Measurements from ENCODE around the gene C12orf57. TPM values are rescaled to one million over a fixed set of nuclear protein-coding genes. Genes with fewer than 3 reads are reported as not detected.

C12orf57 gene
- total and polyA plus RNA-seq, 9 of the 15 experiments (the other 6 are each of a cell fraction or from before 2014, with no cell fraction given), result 26.7 to 191 (median 107) TPM

GRCh38 chr12:6961695-6962284, 18.0 kb downstream of the C12orf57 start (continued):
- TF ChIP-seq RFX1 (IDR thresholded peaks at IDR 0.05) (no peak), CBX2 (IDR thresholded peaks at IDR 0.05; ENCODE audit: insufficient read depth, low read length, poor library complexity, severe bottlenecking) (no peak), HBP1 (CRISPR knock-in tag; IDR thresholded peaks at IDR 0.05) (no peak), ZSCAN29 (IDR thresholded peaks at IDR 0.05) (no peak), LARP7 (IDR thresholded peaks at IDR 0.05) (no peak), SMC3 (conservative IDR thresholded peaks at IDR 0.05; ENCODE audit: insufficient read depth, low read depth, low read length) (no peak), LEF1 (IDR thresholded peaks at IDR 0.05) (no peak), EZH2 (IDR thresholded peaks at IDR 0.05; ENCODE audit: borderline replicate concordance, low read depth, low read length) (no peak)
- TF ChIP-seq, protein P1, sequence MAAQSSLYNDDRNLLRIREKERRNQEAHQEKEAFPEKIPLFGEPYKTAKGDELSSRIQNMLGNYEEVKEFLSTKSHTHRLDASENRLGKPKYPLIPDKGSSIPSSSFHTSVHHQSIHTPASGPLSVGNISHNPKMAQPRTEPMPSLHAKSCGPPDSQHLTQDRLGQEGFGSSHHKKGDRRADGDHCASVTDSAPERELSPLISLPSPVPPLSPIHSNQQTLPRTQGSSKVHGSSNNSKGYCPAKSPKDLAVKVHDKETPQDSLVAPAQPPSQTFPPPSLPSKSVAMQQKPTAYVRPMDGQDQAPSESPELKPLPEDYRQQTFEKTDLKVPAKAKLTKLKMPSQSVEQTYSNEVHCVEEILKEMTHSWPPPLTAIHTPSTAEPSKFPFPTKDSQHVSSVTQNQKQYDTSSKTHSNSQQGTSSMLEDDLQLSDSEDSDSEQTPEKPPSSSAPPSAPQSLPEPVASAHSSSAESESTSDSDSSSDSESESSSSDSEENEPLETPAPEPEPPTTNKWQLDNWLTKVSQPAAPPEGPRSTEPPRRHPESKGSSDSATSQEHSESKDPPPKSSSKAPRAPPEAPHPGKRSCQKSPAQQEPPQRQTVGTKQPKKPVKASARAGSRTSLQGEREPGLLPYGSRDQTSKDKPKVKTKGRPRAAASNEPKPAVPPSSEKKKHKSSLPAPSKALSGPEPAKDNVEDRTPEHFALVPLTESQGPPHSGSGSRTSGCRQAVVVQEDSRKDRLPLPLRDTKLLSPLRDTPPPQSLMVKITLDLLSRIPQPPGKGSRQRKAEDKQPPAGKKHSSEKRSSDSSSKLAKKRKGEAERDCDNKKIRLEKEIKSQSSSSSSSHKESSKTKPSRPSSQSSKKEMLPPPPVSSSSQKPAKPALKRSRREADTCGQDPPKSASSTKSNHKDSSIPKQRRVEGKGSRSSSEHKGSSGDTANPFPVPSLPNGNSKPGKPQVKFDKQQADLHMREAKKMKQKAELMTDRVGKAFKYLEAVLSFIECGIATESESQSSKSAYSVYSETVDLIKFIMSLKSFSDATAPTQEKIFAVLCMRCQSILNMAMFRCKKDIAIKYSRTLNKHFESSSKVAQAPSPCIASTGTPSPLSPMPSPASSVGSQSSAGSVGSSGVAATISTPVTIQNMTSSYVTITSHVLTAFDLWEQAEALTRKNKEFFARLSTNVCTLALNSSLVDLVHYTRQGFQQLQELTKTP (IDR thresholded peaks at IDR 0.05; ENCODE audit: low read depth in 1 of 2, partially characterized antibody in 2 of 2), result peak in 1 of 2 experiments; percentile 39
- TF ChIP-seq, protein P2, sequence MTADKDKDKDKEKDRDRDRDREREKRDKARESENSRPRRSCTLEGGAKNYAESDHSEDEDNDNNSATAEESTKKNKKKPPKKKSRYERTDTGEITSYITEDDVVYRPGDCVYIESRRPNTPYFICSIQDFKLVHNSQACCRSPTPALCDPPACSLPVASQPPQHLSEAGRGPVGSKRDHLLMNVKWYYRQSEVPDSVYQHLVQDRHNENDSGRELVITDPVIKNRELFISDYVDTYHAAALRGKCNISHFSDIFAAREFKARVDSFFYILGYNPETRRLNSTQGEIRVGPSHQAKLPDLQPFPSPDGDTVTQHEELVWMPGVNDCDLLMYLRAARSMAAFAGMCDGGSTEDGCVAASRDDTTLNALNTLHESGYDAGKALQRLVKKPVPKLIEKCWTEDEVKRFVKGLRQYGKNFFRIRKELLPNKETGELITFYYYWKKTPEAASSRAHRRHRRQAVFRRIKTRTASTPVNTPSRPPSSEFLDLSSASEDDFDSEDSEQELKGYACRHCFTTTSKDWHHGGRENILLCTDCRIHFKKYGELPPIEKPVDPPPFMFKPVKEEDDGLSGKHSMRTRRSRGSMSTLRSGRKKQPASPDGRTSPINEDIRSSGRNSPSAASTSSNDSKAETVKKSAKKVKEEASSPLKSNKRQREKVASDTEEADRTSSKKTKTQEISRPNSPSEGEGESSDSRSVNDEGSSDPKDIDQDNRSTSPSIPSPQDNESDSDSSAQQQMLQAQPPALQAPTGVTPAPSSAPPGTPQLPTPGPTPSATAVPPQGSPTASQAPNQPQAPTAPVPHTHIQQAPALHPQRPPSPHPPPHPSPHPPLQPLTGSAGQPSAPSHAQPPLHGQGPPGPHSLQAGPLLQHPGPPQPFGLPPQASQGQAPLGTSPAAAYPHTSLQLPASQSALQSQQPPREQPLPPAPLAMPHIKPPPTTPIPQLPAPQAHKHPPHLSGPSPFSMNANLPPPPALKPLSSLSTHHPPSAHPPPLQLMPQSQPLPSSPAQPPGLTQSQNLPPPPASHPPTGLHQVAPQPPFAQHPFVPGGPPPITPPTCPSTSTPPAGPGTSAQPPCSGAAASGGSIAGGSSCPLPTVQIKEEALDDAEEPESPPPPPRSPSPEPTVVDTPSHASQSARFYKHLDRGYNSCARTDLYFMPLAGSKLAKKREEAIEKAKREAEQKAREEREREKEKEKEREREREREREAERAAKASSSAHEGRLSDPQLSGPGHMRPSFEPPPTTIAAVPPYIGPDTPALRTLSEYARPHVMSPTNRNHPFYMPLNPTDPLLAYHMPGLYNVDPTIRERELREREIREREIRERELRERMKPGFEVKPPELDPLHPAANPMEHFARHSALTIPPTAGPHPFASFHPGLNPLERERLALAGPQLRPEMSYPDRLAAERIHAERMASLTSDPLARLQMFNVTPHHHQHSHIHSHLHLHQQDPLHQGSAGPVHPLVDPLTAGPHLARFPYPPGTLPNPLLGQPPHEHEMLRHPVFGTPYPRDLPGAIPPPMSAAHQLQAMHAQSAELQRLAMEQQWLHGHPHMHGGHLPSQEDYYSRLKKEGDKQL (CRISPR knock-in tag; IDR thresholded peaks at IDR 0.05; ENCODE audit: borderline replicate concordance), result no peak
- TF ChIP-seq, protein P3, sequence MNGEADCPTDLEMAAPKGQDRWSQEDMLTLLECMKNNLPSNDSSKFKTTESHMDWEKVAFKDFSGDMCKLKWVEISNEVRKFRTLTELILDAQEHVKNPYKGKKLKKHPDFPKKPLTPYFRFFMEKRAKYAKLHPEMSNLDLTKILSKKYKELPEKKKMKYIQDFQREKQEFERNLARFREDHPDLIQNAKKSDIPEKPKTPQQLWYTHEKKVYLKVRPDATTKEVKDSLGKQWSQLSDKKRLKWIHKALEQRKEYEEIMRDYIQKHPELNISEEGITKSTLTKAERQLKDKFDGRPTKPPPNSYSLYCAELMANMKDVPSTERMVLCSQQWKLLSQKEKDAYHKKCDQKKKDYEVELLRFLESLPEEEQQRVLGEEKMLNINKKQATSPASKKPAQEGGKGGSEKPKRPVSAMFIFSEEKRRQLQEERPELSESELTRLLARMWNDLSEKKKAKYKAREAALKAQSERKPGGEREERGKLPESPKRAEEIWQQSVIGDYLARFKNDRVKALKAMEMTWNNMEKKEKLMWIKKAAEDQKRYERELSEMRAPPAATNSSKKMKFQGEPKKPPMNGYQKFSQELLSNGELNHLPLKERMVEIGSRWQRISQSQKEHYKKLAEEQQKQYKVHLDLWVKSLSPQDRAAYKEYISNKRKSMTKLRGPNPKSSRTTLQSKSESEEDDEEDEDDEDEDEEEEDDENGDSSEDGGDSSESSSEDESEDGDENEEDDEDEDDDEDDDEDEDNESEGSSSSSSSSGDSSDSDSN (IDR thresholded peaks at IDR 0.05; ENCODE audit: borderline replicate concordance in 1 of 2, low read depth in 2 of 2, low read length in 2 of 2), result 0 out of 4 replicates have a peak, but pooled peaks of 1 of the 2 experiments have one; percentile 44
- TF ChIP-seq, protein P4, sequence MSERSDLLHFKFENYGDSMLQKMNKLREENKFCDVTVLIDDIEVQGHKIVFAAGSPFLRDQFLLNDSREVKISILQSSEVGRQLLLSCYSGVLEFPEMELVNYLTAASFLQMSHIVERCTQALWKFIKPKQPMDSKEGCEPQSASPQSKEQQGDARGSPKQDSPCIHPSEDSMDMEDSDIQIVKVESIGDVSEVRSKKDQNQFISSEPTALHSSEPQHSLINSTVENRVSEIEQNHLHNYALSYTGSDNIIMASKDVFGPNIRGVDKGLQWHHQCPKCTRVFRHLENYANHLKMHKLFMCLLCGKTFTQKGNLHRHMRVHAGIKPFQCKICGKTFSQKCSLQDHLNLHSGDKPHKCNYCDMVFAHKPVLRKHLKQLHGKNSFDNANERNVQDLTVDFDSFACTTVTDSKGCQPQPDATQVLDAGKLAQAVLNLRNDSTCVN (CRISPR knock-in tag; IDR thresholded peaks at IDR 0.05), result no peak
